Stimulated activated CD4-positive, alpha-beta T cell treated with anti-CD3 and anti-CD28 coated beads, Interleukin-12 subunit alpha, Interleukin-12 subunit beta, amount 100 ng/mL, for 4 hours (primary cell): Measurements from ENCODE around the gene C11orf24.
"Not testable (repeated sequence)": the region's sequence is repeated elsewhere in the genome, so short reads cannot be mapped to it uniquely, and the experiment has no call there.

Experiments
- DNase-seq: peaks from one replicate; pipeline ENCODE4 v3.0.0-alpha.2; 2020

C11orf24 gene

DNA sequence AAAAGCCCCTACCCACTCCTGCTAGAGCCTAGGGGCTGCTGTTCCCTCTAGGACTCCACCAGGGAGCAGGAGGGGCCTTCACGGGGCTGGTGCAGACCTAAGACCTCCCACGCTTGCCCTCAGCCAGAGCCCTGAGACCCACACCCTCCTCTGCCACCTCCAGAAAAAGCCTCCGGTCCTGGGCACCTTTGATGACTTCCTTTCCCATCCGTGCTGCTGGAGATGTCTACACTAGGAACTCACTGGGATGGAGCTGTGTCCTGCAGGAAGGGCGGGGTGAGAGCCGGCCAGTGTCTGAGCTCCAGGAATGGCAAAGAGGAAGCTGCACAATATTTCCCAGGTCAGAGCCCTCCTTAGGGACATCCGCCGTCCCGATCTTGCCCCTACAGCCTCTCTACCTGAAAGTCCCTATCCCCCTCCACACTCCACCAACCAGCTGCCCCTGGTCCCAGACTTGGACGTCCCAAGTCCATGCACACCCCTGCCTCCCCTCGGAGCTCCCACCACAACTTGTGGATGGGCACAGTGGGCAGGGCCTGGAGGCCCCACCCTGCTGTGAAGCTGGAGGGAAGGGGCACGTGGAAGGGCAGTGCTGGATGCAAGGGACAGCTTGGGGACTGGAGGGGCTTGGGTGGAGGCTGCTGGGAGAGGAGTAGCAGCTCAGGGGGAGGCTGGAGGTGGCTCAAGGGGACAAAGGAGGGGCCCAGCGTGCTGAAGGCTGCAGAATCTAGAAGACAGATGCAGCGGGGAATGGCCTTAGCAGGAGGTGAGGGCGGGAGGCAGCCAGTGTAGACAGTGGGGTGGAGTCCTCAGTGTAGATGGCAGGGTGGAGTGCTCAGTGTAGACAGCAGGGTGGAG, 27.1 kb upstream of the C11orf24 start:
- DNase-seq = no peak

DNA sequence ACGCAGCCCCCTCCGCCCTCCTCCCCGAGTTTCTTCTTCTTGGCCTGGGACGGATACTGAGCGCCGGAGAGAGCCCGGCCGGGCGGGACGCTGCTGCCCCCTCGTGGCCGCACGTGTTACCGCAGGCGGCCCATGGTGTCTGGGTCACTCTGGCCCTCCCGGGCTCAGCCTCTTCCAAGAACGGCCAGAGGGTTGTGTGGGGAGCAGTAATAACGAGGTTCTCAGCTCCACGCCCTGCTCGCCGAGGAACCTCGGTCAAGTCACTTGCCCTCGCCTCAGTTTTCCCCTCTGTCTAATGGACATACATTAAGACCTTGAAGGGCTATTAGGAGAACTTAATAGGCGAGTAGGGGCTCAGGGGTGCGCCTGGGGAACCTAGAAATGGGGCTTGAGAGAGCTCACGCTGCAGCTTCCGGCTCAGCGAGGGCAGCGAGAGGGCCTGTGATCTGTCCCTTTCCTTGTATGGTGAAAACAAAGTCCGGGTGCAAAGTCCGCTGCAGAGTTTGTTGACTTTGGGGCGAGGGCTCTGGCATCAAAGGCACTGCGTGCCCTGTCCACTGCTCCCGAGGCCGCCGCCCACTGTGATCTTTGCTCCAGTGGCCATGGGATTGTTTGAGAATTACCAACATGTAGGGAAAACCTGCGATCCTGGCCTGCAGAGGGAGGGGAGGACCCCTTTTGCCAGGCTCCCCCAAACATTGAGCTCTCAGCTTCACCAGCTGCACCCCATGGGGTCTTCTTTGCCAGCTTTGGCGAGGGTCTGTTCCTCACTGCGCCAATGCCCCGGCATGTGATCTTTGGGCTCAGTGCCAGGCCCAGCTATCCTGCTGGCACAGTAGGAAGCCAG, 26.3 kb upstream of the C11orf24 start:
- DNase-seq = peak; percentile 72

DNA sequence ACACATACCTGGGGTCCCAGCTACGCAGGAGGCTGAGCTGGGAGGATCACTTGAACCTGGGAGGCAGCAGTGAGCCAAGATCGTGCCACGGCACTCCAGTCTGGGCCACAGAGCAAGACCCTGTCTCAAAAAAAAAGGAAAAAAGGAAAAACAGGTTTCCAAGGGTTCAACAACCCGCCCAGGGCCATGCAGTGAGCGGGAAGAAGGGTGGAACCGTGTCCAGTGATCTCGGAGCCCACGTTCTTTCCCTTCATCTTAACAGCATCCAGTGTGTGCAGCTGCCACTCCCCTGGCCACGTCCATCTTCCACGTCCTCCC, 25.7 kb upstream of the C11orf24 start:
- DNase-seq = no peak

DNA sequence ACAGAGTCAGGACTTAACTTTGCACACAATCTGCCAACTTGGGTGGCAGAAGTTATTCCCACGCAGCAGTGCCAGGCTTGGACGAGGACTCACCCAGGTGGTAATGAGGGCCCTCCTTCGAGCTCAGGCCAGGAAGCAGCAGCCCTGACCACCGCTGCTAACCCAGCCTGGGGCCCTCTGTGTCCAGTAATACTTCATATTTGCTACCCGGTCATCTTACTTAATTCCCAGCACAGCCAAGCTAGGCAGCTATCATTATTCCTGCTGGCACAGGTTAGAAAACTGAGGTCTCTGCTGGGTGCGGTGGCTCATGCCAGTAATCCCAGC, 25.2 kb upstream of the C11orf24 start:
- DNase-seq = no peak

DNA sequence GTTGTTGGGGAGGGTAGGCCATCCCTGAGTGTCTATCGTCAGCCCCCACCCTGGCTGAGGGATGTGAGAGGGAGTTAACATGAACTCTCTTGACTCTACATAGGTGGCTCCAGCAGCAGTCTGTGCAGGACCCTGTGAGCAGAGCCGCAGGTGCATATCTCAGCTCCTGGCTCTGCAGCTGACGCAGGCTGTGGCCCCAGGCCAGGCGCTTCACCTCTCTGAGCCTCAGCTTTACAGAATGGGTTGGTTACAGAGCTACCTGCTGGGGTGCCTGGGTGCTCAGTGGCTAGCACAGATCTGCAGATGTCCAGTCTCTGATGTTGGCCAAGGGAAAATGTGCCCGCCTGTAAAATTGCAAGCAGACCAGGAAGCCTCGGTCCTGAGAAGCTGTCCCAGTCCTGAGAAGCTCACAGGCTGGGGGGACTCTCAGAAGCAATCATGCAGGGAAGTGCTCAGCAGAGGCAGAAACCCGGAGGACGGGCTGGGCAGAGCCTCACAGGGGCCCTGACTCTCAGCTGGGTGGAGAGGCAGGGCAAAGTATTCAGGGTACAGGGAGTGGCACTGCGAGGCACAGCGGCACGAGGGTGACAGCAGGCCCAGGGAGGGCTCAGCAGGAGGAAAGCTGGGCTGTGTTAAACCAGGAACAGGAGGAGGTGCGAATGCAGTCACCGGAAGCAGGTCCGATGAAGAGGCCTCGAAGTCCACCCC, 24.7 kb upstream of the C11orf24 start:
- no peak for DNase-seq

DNA sequence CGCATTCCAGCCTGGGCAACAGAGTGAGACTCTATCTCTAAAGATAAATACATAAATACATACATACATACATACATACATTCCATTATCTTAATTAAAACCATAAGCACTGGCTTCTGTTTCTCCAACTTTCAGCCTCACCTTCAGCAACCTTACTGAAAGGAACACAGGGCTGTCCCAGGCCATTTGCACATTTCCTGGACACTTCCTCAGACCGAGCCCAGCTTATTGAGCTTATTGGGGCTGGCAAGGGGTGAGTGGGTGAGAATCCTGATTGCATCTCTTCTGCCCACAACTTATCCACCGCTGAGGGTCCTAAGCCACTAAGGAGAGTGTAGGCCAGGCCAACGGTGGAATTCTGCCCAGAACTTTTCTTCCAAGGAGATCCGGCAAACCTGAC, 24.2 kb upstream of the C11orf24 start:
- DNase-seq = no peak

DNA sequence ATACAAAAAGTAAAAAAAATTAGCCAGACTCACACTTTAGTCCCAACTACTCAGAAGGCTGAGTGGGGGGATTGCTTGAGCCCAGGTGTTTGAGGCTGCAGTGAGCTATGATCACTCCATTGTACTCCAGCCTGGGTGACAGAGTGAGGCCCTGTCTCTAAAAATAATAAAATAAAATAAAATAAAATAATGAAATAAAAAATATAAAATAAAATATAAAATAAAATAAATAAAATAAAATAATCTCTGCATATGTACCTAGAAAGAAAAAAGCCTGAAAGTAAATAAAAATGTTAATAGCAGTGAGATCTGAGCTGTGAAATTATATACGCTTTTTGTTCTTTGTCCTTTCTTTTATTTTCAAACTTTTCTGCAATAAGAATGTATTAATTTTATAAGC, 23.5 kb upstream of the C11orf24 start:
- no peak for DNase-seq

DNA sequence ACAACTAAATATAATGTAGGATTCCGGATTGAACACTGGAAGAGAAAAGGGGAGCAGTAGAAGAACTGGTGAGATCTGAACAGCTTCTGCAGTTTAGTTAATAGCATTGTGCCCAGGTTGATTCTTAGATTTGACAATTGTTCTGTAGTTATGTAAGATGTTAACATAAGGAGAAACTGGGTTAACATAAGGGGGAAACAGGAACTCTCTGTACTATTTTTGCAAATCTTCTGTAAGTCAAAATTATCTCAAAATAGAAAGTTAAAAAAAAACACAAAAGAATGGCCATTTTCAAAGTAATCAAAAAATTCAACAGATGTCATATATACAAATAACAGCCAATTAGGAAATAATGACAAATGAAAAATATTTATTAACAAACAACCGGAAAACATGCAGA, 21.9 kb upstream of the C11orf24 start:
- no peak for DNase-seq

DNA sequence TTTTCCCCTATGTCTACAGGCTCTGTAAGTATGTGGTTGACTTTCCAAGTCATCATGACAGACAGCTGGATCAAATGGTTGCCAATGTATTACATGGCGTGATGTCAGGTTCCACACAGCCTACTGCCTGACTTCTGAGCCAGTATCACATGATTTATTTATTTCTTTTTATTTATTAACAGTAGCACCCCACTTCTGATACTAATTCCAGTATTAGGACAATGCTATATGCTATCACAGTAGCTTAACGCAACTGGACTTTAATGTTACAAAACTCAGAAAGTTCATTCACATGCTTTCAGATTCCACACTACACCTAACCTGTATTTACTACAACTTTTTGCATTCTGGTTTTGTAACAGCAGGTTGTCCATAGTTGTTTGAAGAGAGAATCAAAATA, 17.7 kb upstream of the C11orf24 start:
- DNase-seq = no peak

DNA sequence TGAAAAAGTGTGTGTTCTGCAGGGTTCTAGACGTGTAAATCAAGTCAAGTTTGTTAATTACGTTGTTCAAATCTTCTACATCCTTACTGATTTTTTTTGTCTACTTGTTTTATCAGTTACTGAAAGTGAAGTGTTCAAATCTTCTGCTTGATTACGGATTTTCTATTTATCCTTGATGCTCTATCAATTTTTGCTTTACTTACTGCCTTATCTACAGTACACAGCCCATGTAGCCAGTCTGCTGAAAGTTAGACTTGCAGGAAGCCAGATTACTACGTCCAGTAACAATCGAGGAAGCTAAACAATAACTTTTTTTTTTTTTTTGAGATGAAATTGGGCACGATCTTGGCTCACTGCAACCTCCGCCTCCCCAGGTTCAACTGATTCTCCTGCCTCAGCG, 15.6 kb upstream of the C11orf24 start:
- no peak for DNase-seq

DNA sequence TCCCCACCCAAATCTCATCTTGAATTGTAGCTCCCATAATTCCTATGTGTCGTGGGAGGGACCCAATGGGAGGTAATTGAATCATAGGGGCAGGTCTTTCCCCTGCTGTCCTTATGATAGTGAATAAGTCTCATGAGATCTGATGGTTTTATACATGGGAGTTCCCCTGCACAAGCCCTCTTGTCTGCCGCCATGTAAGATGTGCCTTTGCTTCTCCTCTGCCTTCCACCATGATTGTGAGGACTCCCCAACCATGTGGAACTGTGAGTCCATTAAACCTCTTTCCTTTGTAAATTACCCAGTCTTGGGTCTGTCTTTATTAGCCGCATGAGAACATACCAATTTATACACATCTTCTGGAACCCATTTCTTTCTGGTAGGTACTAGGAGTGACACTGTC, 12.8 kb upstream of the C11orf24 start:
- DNase-seq = not testable (repeated sequence)

DNA sequence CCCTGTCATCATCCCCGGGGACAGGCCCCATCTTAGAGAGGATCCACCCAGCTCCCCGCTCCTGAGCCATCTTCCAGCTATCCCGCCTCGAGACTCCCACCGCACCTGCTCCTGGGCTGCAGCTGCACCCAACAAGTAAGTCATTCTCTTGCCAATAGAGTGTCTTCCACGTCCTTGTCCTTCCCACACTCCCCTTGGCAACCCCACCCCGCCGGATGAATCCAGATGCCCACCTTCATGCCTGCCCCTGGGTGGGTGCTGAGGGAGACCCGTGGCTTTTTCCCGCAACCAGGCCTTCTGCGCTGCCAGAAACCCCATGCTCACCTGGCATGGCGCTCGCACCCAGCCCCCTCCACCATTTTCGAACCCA, 11.1 kb upstream of the C11orf24 start:
- no peak for DNase-seq

DNA sequence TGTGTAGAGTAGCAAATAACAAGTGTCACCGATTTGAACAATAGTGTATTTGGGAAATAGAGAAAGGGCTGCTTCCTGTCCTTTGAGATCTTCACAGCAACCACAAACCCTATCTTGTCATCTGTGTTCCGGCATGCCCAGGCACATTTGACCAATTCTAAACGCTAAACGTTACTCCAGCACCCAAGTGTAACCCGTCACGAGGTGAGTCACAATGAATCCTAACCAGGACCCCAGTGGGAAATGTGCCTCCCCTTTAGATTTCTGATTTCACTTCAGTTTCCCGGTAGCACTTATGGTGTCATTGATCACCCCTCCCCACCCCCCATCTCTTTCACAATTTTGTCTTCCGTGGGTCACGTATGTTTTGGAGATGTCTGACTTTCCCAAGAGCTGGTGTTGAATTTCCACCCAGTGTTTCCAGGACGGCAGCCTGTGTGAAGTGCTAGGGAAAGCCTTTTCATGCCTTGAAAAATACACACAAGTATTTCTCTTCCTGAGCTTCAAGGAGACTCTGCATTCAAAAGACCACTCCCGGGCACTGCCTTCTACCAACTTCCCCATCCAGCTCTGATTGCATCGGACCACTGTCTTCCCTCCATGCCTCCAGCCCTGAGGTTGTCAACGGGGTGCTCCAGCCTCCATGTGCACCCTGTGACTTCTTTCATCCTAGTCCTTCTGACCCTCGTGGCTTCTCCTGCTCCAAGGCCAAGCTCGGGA, 10.5 kb upstream of the C11orf24 start:
- DNase-seq = no peak

DNA sequence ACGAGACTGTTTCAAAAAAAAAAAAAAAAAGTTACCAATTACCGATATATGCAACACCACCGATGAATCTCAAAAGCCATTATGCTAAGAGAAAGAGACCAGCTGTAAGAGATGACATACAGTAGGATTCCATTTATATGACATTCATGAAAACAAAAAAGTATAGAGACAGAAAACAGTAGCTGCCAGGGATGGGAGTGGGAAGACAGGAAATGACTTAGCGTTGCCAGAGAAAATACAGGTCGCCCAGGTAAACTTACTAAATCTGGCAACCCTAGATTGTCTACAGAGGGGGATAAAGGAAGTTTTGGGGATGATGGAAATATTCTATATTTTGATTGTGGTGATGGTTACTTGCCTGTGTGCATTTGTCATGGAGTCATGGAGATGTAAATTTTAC, 7.9 kb upstream of the C11orf24 start:
- no peak for DNase-seq

DNA sequence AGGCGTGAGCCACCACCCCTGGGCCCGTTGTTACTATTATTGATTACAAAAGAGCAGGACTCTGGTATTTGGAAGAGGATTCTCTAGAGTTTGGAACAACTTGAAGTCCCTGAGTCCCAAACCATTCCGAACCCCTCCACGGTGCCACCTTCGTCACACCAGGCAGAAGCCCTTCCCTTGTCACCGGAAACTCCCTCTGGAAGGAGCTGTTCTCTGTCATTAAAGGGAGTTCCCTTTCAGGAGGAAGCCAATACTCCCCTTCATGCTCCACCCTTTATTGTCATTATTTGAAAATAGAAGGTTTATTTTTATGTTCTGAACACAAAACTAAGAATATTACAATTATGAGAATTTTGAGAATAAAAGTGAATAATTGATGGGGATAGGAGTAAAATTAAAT, 5.1 kb upstream of the C11orf24 start:
- DNase-seq = no peak

DNA sequence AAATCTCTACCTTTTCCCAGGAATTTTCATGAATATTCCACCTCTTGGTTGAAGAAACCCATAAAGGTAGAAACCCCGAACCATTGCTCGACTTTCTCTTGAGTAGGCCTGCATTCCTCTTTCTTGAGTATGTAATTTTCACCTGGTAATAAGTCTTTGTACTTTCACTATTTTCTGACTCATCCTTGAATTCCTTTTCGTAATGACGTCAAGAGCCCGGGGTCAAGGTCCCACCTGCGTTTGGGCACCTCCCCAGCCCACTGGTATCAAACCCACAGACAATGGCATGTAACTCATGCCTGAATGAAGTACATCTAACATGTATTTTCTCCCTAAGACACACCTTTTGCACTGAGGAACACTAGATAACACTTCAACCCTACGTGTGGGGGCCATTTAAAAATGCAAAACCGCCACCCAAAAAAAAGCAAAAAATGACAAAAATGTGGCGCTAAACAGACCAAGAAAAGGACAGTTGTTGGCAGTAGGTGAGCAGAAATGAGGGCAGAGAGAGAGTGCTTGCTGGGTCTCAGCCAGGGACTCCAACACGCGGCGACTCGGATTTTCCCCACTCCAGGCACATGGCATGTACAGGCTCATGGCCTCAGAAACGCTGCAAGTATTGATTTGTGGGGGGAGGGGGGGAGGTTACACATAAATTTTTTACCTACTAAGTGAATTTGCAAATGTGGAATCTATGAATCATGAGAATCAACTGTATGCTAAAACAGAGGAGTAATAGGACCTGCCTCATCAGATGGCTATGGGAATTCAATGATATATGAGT, 4.1 kb upstream of the C11orf24 start:
- peak; percentile 28 for DNase-seq

DNA sequence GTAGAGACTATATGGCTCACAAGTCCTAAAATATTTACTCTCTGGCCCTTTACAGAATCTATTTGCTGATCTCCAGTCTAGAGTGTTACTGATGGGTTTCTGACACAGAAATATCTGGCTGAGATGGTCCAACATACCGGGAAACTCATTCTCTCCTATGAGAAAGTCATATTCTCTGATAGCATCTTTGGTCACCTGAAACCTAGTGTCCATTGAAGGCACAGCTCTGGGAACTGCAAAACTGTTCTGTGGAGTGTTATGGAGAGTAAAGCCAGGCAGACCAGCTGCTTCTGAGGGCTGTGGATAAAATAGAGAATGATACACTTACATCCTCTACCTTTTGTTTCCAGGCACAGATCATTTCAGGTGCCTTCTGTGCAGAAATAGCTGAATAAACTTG, 2.5 kb upstream of the C11orf24 start:
- DNase-seq = no peak

DNA sequence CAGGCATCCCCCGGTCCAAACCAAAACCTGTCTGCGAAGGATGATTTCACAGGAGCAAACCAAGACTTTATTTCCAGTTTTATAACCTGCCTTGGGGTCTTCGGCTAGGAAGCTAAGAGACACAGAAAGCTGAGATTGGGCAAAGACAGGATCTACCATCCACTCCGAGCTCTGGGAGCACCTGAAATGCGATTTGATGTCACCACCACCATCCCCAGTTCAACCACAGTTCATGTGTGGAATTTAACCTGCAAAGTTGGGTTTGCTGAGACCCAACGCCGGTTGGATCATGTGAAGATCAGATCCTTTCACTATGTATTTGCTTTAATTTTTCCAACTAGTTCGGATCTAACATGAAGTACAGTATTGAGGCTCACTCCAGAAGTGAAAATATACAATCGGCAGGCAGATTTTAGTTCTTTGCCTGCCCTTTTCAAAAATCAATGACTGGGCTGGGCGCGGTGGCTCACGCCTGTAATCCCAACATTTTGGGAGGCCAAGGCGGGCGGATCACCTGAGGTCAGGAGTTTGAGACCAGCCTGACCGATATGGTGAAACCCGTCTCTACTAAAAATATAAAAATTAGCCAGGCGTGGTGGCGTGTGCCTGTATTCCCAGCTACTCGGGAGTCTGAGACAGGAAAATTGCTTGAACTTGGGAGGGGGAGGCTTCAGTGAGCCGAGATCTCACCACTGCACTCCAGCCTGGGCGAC, 1.4 kb upstream of the C11orf24 start:
- DNase-seq = no peak

DNA sequence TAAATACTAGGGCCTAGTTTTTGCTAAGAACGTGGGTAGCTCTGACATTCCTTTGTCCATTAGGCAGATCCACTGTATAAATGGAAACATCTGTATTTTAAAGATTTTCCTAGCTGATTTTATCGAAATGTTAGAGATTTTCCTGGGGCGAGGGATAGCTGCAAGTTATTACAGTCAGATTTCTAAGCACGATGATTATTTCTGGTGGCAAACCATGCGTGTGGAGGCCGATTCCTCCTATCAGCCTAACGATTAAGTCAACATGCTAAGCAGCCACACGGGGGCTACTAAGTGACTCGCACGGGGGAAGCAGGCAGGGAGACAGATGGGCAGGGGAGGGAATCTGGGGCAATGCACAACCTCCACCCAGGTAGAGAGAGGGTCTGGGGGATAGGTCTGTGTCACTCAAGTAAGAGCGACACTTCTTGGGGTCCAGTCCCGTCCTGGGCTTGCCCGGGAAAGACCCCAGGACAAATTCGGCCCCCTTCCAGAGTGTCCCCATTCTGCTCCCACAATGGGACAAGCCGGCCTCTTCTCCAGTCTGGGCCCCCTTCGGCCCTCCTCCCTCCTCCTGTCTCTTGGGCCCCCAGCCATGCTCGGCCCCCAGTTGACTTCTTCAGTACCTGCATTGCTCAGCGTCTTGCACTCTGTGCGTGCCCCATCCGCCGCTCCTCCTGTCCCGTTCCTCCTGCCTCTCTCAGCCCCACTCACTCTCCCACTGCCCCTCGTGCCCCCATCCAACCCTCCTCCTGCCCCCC, 571 bp downstream of the C11orf24 start:
- peak; percentile 45 for DNase-seq

DNA sequence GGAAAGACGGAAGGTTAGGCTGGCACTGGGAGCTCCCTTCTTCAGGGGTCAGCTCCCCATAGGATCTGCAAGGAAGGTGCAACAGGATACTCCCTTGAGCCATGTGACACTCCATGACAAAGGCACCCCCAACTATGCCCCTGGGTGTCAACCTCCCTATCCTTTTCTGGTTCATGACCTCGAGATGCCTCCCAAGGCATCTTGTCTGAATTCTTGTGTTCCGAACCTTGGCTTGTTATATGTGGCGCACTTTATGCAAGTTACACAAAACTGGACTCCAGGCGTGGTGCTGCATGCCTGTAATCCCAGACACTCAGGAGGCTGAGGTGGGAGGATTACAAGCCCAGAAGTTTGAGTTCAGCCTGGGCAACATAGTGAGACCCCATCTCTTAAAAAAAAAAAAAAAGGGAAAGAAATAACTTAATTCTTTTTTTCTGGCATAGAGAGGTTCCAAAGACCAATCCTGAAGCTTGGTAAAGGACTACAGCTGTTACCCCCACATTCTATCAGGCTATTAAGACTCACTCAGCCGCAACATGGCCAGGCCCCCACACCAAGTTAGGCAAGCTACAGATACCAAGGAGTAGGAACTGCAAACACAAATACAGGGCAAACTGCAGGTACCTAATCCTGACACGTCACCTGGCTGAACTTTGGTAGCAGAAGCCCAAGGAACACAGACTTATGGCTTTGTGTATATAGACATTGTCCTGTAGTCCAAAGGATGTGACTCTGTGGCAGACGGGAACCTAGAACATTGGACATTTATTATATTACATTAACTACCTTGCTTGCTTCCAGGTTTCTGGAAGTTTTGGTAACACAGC, 1.4 kb downstream of the C11orf24 start:
- DNase-seq = no peak
